Endothelial cell of hepatic sinusoid (primary cell): ENCODE data around the gene COL25A1.
"Not testable (repeated sequence)": the region's sequence is repeated elsewhere in the genome, so short reads cannot be mapped to it uniquely, and the experiment has no call there.

ENCODE experiments used
- in situ Hi-C: cut with HindIII; loops from 2 replicates; pipeline ENCODE4 v1.10.0; 2017; ENCODE audit warnings: low sequenced_read_pairs

Gene COL25A1

DNA sequence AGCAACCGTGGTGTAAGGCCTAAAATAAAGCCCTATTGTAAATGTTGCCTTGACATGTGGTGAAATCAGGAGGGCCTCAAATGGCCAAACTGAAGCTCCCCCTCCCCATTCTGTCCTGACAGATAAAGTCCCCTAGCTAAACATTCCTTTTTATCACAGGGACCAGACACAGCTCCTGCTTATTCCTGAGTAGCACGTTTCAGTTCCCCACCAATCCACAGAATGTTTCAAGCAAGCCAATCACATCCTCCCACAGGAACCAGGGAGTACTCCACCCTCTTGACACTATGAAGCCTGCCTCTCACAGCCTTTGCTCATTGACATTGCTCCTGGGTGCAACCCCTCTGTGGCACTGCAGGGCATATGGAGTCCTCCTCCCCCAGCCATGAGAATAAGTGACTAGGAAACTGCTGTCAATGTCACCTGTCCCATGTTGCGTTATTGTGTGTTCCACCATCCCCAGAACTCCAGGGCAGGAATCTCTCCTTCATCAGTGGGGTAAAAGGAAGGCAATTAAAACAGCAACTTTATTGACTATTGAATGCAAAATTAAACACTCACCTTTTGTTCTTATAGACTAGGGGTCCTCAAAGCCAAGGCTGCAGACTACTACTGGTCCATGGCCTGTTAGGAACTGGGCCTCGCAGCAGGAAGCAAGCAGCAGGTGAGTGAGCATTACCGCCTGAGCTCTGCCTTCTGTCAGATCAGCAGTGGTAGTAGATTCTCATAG, 128.1 kb downstream of the COL25A1 start:
- in situ Hi-C loops, result no loop called here

DNA sequence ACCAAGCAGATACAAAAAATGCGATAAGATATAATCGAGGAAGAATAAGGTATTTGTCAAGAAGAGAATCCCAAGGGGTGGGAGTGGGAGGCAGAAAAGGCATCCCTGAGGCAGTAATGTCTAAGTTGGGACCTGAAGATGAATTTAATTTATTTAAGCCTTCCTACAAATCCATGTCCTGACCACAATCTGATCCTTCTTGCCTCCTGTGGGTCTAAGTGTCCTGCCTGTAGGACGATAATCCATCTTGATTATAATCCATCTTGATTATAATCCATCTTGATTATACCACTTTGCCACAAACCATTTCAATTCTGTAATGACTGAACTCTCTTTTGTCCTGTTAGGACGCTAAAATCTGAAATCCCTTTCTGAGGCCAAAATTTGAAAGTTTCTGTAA, 130.2 kb downstream of the COL25A1 start:
- in situ Hi-C loops, result no loop called here

DNA sequence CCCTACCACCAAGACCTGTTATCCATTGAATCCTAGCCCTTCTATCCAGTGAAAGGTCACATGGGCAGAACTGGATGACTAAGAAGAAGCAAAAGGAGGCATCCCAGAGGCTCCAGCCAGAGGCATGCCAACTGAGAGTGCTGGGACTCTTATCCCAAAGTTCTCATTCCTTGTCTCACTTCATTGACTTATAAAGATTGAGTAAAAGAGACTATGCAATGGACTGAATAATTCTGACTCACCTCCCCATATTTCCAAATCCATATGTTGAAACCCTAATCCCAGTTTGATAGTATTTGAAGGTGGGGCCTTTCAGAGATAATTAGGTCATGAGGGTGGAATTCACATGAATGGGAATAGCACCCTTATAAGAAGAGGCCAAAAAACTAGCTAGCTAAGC, 131.4 kb downstream of the COL25A1 start:
- in situ Hi-C loops, result no loop called here

DNA sequence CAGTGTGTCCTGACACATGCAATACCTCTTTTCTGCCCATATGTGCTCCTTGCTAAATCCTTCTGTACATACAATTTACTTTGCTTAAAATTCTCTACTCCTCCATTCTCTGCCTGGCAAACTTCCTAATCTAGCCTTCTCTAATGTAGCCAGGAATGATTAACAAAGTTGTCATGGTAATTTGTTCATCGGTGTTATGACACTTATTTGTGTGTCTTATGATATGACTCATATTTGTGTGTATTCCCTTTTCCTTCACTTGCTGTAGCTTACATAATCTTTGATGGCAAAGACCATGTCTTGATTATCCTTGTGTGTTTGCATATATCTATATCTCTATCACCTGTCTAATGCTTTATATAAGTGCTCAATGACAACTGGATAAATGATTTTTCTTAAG, 133.3 kb downstream of the COL25A1 start:
- in situ Hi-C loops, result no loop called here

DNA sequence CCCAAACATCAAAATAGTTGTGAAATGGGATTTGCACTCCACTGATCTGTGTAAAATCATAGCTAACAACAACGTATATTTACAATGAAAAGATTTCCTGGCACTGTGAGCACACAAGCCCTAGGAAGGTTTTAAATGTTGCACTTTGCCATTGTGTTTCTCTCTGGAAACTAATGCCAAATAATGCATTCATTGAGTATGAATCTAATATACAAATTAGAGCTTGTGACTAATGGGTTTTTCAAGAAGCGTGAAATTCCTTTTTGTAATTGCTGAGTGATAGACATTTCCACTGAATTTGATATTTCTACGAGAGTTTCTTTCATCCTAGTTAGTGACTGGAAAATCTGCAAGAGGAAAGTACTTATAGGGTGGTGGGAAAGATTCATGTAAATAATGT, 135.9 kb downstream of the COL25A1 start:
- in situ Hi-C loops, result no loop called here

- in situ Hi-C loops, result no loop called here
Observed at GRCh38 chr4:109166126-109166525, 136.3 kb downstream of the COL25A1 start.

DNA sequence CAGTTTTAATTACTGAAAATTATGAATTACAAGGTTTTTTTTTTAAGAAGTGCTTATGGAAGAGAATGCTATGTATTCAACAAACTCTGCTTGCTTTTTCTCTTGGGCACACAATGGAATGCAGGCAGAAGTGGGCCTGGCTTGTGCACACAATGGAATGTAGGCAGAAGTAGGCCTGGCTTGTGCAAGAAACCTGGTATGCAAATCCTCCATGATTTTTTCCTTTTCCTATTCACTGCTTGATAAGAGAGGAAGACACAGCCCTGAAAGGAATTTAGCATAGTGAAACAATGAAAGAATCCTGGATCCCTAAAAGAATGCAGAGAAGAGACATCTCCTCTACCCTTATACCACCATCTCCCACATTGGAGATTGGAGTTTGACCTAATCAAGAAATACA, 138.4 kb downstream of the COL25A1 start:
- in situ Hi-C loops, result no loop called here

GRCh38 chr4:109163493-109163892, 139.0 kb downstream of the COL25A1 start:
- in situ Hi-C loops, result no loop called here

- in situ Hi-C loops, result no loop called here
Observed at GRCh38 chr4:109162759-109163158, 139.7 kb downstream of the COL25A1 start.

GRCh38 chr4:109160494-109160893, 142.0 kb downstream of the COL25A1 start:
- in situ Hi-C loops, result no loop called here

- in situ Hi-C loops, result no loop called here
Observed at GRCh38 chr4:109157696-109158095, 144.8 kb downstream of the COL25A1 start.

GRCh38 chr4:109157205-109157604, 145.3 kb downstream of the COL25A1 start:
- in situ Hi-C loops, result no loop called here

- in situ Hi-C loops, result no loop called here
Observed at GRCh38 chr4:109156356-109156755, 146.1 kb downstream of the COL25A1 start.

DNA sequence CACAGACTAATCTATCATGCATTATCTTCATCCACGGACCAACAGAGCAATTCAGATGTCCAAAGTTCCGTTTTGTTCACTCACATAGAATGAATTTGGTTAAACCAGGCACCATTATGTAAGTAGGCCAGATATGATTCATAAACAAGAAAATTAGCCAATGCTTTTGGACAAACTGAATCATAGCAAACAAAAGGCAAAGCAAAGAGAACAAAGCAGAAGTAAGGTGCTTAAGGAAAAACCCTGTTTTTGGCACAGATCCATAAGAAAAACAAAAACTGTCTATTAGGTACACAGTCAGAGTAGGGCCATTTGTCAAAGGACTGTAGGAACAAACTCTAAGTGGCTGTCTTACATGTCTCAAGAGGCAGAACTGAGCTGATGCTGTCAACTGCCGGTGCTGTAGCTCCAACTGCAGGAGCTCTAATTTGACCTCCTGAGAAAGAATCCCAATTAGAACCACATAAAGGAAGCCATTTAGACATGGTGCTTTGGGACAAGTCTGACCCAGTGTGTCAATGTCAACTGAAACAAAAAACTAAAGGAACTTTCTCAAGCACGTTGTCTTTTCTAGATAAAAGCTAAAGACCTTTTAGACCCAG, 146.7 kb downstream of the COL25A1 start:
- in situ Hi-C loops, result no loop called here

DNA sequence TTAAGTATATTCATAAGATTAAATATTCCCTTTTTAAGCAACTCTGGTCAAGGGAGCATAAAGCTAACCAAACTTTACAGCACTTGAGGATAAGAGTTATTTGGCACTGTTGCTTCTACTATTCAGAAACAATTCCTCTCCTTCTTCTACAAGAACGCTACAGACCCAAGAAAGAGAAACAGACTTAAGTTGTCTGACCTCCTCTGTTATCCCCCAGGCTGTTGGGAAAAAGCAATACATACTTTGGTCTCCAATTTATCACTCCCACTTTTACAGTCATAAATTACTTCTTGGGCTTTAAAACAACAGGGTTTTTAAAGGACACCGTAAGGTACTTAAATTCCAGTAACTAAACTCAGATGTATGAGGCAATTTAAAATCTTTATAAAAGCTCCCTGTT, 147.4 kb downstream of the COL25A1 start:
- in situ Hi-C loops, result no loop called here

DNA sequence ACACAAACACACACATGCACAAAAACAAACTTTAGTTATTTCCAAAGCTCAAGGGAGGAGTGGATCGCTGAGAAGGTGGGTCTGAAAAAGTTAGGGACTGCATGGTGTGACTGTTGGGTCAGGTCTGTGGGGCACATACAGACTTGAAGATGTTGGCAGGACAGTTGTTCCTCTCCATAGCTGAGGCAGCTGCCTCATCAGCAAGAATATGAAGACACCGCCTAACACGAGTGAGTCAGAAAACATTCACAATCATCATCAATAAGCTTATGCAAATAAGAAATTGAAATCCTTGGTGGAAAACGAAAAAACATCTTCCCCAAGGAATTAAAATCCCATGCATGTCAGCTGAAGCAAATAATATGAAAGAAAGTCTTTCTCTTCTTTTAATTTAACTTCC, 148.0 kb downstream of the COL25A1 start:
- in situ Hi-C loops, result no loop called here

DNA sequence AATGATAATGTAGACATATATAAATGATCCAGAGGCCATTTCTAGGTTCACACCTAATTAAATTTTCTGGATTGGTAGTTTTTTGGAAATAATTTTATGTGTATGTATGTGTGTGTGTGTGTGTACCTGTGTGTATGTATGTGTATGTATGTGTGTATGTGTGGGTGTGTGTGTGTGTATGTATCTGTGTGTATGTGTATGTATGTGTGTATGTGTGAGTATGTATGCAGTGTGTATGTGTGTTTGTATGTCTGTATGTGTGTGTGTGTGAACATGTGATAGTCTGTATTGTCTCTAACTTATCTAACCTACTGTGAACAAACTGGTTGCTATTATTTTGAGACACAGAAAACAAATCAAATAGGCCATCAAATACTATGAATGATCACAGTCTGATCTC, 152.6 kb downstream of the COL25A1 start:
- in situ Hi-C loops, result no loop called here

DNA sequence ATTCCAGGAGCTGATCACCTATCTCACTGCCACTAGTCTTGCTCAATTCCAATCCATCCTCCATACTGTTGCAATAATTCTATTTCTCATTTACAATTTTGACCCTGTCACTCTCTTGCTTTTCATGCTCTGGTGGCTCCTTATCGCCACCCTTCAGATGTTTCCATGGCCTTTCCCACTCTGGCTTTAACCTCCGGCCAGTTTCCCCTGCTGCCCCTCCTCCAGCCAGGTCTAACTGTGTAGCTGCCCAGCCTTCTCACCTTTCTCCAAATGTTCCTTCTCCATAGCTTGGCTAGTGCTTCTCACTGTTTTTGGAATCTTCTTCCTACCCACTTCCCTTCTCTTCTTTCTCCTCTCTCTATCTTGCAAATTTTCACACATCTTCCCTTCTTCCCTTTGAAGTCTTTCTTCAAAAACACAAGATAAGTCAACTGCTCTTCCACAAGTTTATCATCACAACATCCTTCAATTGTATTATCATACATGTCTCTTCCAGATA, 153.8 kb downstream of the COL25A1 start:
- in situ Hi-C loops, result no loop called here

DNA sequence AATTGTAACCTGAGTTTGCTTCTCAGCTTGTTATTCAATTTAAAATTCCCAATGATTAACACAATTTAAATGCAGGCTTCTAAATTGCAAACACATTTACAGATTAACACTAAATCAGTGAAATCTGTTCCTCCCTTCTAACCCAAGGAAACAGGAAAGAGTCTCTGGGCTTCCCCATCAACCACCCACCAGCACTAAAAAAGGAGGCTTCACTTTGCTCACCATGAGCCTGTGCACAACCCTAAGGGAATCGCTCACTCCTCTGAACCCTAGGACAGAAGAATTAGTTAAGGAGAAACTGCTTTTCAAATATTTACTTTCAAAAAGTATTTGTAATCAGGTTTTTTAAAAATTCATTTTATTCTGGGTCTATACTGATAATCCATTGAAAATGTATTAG, 155.3 kb downstream of the COL25A1 start:
- in situ Hi-C loops, result no loop called here

- in situ Hi-C loops, result no loop called here
Observed at GRCh38 chr4:109146499-109146898, 156.0 kb downstream of the COL25A1 start.

DNA sequence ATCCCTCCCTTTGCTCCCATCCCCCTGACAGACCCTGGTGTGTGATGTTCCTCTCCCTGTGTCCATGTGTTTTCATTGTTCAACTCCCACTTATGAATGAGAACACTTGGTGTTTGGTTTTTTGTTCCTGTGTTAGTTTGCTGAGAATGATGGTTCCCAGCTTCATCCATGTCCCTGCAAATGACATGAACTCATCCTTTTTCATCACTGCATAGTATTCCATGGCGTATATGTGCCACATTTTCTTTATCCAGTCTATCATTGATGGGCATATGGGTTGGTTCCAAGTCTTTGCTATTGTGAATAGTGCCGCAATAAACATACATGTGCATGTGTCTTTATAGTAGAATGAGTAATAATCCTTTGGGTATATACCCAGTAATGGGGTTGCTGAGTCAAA, 164.3 kb downstream of the COL25A1 start:
- in situ Hi-C loops, result not testable (repeated sequence)

DNA sequence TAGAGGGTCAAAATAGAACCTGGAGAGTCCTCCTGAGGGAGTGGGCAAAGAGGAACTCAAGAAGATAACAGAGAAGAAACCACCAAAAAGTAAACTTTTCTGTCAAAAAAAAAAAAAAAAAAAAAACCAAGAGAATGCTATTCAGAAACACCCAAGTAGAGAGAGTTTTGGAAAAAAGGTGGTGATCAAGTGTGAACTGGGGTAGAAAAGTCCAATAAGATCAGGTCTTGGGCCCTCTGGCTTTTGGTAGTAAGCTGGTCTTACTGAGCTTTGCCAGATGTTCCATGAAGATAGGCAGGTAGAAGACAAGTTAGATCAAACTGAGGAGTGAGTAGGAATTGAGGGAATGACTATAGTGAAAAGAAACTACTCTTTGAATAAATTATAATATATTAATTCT, 167.5 kb downstream of the COL25A1 start:
- in situ Hi-C loops, result no loop called here

GRCh38 chr4:109134268-109134667, 168.2 kb downstream of the COL25A1 start:
- in situ Hi-C loops, result no loop called here
